Measurements from ENCODE around the gene CRY2.

DNA sequence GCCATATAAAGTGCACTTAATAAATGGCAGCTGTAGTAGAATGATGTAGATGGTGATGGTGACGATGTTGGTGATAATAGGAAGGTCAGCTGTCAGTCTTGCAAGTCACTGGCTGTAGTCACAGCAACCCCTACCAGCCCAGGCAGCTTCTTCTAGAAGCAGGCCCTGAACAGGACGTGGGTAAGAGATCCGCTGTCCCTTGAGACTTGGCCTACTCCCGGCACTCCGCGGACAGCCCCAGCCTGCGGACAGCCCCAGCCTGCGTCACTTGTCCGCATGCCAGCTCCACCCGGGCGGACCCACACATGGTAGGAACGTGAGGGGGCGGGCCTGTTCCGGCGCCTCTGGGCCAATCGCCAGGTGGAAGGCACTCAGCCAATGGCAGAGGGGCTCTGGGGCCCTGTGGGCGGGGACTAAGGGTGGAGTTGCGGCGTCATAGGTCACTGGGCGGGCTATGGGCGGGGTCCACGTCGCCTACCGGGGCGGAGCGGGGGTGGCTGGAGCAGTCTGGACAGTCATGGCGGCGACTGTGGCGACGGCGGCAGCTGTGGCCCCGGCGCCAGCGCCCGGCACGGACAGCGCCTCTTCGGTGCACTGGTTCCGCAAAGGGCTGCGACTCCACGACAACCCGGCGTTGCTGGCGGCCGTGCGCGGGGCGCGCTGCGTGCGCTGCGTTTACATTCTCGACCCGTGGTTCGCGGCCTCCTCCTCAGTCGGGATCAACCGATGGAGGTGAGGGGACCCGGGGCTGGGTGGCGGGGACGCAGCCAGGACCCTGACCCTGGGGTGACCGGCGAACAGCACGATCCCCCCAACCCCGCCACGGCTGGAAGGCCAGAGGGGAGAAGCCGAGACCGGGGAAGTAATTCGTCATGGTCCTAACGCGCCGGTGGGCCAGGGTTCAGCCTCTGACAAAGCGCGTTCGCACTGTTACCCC is at the start of gene CRY2:
- TF ChIP-seq, protein P1, sequence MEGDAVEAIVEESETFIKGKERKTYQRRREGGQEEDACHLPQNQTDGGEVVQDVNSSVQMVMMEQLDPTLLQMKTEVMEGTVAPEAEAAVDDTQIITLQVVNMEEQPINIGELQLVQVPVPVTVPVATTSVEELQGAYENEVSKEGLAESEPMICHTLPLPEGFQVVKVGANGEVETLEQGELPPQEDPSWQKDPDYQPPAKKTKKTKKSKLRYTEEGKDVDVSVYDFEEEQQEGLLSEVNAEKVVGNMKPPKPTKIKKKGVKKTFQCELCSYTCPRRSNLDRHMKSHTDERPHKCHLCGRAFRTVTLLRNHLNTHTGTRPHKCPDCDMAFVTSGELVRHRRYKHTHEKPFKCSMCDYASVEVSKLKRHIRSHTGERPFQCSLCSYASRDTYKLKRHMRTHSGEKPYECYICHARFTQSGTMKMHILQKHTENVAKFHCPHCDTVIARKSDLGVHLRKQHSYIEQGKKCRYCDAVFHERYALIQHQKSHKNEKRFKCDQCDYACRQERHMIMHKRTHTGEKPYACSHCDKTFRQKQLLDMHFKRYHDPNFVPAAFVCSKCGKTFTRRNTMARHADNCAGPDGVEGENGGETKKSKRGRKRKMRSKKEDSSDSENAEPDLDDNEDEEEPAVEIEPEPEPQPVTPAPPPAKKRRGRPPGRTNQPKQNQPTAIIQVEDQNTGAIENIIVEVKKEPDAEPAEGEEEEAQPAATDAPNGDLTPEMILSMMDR (IDR thresholded peaks at IDR 0.05), result no peak
- TF ChIP-seq POLR2A (IDR thresholded peaks at IDR 0.05), result peak; percentile 99
